Endodermal cell (in vitro differentiated cells): ENCODE results near the gene GNG12. TPM values are rescaled to one million over a fixed set of nuclear protein-coding genes. Genes with fewer than 3 reads are reported as not detected.
A peak's percentile ranks its signal among the peaks of the same experiment; 100 is the strongest.

ENCODE experiments used
- DNase-seq: peaks from one replicate; pipeline ENCODE4 v3.0.0-alpha.2; 2017
- H3K27ac ChIP-seq: 2 replicates; pipeline ENCODE4 v1.5.1; 2013; ENCODE audit warnings: mild to moderate bottlenecking, low read depth, low read length, moderate library complexity
- H3K27me3 ChIP-seq: 2 replicates; pipeline ENCODE4 v1.6.1; 2013; ENCODE audit warnings: mild to moderate bottlenecking, low read length, moderate library complexity; ENCODE audit not compliant: insufficient read depth, control insufficient read depth, poor library complexity, severe bottlenecking
- H3K36me3 ChIP-seq: 2 replicates; pipeline ENCODE4 v1.7.0; 2013; ENCODE audit warnings: mild to moderate bottlenecking, low read length, moderate library complexity; ENCODE audit not compliant: control insufficient read depth, insufficient read depth
- H3K4me1 ChIP-seq: one replicate; pipeline ENCODE4 v1.7.0; 2013; ENCODE audit warnings: low read length; ENCODE audit not compliant: control insufficient read depth, insufficient read depth
- H3K4me3 ChIP-seq: 2 replicates; pipeline ENCODE4 v1.5.1; 2013; ENCODE audit warnings: mild to moderate bottlenecking, low read length, moderate library complexity
- H3K9ac ChIP-seq: 2 replicates; pipeline ENCODE4 v1.6.1; 2013; ENCODE audit warnings: mild to moderate bottlenecking, low read length, moderate library complexity; ENCODE audit not compliant: poor library complexity, severe bottlenecking; ENCODE audit errors: extremely low read depth
- H3K9me3 ChIP-seq: 2 replicates; pipeline ENCODE4 v1.6.1; 2013; ENCODE audit warnings: mild to moderate bottlenecking, low read length, moderate library complexity; ENCODE audit not compliant: control insufficient read depth
- H3K27ac Mint-ChIP-seq: 2 replicates; pipeline ENCODE4 v1.8.0; 2020; ENCODE audit warnings: mixed read lengths
- H3K27me3 Mint-ChIP-seq: 2 replicates; pipeline ENCODE4 v1.8.0; 2021; ENCODE audit warnings: mild to moderate bottlenecking, mixed read lengths; ENCODE audit not compliant: insufficient read depth
- H3K36me3 Mint-ChIP-seq: 2 replicates; pipeline ENCODE4 v1.8.0; 2020; ENCODE audit warnings: low read depth, mixed read lengths
- H3K4me1 Mint-ChIP-seq: 2 replicates; pipeline ENCODE4 v1.8.0; 2020; ENCODE audit warnings: mixed read lengths
- H3K4me3 Mint-ChIP-seq: 2 replicates; pipeline ENCODE4 v1.8.0; 2020; ENCODE audit warnings: mild to moderate bottlenecking, moderate library complexity, mixed read lengths
- H3K9me3 Mint-ChIP-seq: 2 replicates; pipeline ENCODE4 v1.8.0; 2020; ENCODE audit warnings: mild to moderate bottlenecking, mixed read lengths
- CTCF ChIP-seq: fragments of 200-600 bp; sonication (generic); conservative IDR thresholded peaks from 2 replicates; pipeline ENCODE4 v1.5.0; 2021; ENCODE audit warnings: antibody characterized with exemption, mild to moderate bottlenecking
- WGBS, 2 experiments: methylation state at CpG; one replicate each; pipeline versions ENCODE4 v1.1.5 to v1.1.7; 2013; ENCODE audit warnings: missing lambda C conversion rate in 2 of 2, mixed read lengths in 1 of 2; ENCODE audit not compliant: insufficient coverage in 1 of 2, insufficient read length in 1 of 2; 5-methylcytosine and 5-hydroxymethylcytosine counted together
- total RNA-seq, 2 donors: library from RNA; stranded (reverse); fragmentation: NEBNext Ultra II Directional in 1 of 2; extraction: Animal tissue kit (Norgen Biotek cat#: 25700) in 1 of 2; gene quantifications; 2 replicates in 1 of 2; 3 replicates in 1 of 2; pipeline ENCODE4 v1.2.1, GENCODE V29; 2021

Gene GNG12
- total RNA-seq, 2 donors from 2014 or later: 7.7 to 9.2 TPM

GRCh38 chr1:67855444-67855843 is 22.2 kb upstream of the GNG12 start:
- Histone ChIP-seq H3K27me3 (peaks cover 7% of the 10 kb centered on the region), H3K36me3 (no peaks in the 10 kb centered on the region), H3K9ac (no peak overlapping the region), H3K4me1 (no peaks in the 10 kb centered on the region), H3K27ac (peak overlapping the region; percentile 10), H3K9me3 (no peaks in the 10 kb centered on the region), H3K4me3 (no peak overlapping the region)
- TF ChIP-seq CTCF: no peak
- Mint-ChIP-seq H3K36me3 (no peaks in the 10 kb centered on the region), H3K4me3 (no peak overlapping the region), H3K4me1 (no peaks in the 10 kb centered on the region), H3K9me3 (no peaks in the 10 kb centered on the region), H3K27me3 (peaks cover 2% of the 10 kb centered on the region), H3K27ac (no peak overlapping the region)
- DNase-seq: no peak
- 67 to 83% methylated on average over 2 to 4 of the region's 4 CpGs for whole genome bisulfite sequencing, 2 experiments

GRCh38 chr1:67853704-67854103 is 20.4 kb upstream of the GNG12 start:
- no peaks in the 10 kb centered on the region for H3K36me3 Mint-ChIP-seq
- Histone ChIP-seq H3K4me1 (no peaks in the 10 kb centered on the region), H3K4me3 (no peak overlapping the region), H3K9ac (no peak overlapping the region), H3K27me3 (peaks cover 7% of the 10 kb centered on the region), H3K36me3 (no peaks in the 10 kb centered on the region), H3K9me3 (no peaks in the 10 kb centered on the region), H3K27ac (no peak overlapping the region)
- TF ChIP-seq CTCF: peak; percentile 97
- no peak overlapping the region for H3K4me3 Mint-ChIP-seq
- H3K4me1 Mint-ChIP-seq: no peaks in the 10 kb centered on the region
- H3K9me3 Mint-ChIP-seq: no peaks in the 10 kb centered on the region
- H3K27ac Mint-ChIP-seq: no peak overlapping the region
- DNase-seq: peak; percentile 98
- WGBS, 2 experiments: 0 to 18% methylated on average over 1 to 2 of the region's 2 CpGs
- no peaks in the 10 kb centered on the region for H3K27me3 Mint-ChIP-seq

GRCh38 chr1:67851800-67852199 is 18.5 kb upstream of the GNG12 start:
- no peak overlapping the region for H3K9ac ChIP-seq
- no peak for TF ChIP-seq CTCF
- H3K9me3 ChIP-seq: no peaks in the 10 kb centered on the region
- Mint-ChIP-seq H3K27me3 (no peaks in the 10 kb centered on the region), H3K4me3 (no peak overlapping the region), H3K9me3 (no peaks in the 10 kb centered on the region), H3K36me3 (no peaks in the 10 kb centered on the region), H3K27ac (no peak overlapping the region), H3K4me1 (no peaks in the 10 kb centered on the region)
- H3K4me3 ChIP-seq: no peak overlapping the region
- no peaks in the 10 kb centered on the region for H3K4me1 ChIP-seq
- no peak for DNase-seq
- no peaks in the 10 kb centered on the region for H3K36me3 ChIP-seq
- peaks cover 7% of the 10 kb centered on the region for H3K27me3 ChIP-seq
- H3K27ac ChIP-seq: no peak overlapping the region
- WGBS, 2 experiments: 86 to 95% methylated on average over 4 to 6 of the region's 6 CpGs
